GM23248 (cell line): Measurements from ENCODE around the gene XRCC5. TPM values are rescaled to one million over a fixed set of nuclear protein-coding genes. Genes with fewer than 3 reads are reported as not detected.

Source experiments
- DNase-seq: peaks from one replicate; pipeline ENCODE4 v3.0.0-alpha.2; 2015
- H2AFZ ChIP-seq: fragments of 200-600 bp; sonication (generic); 2 replicates; pipeline ENCODE4 v1.6.1; 2016; ENCODE audit warnings: antibody characterized with exemption
- H3F3A ChIP-seq: fragments of 200-600 bp; sonication (generic); 2 replicates; pipeline ENCODE4 v1.6.1; 2016; ENCODE audit warnings: mild to moderate bottlenecking, antibody characterized with exemption, mixed run types; ENCODE audit not compliant: insufficient read depth
- H3K27ac ChIP-seq: fragments of 200-600 bp; sonication (generic); 2 replicates; pipeline ENCODE4 v1.5.1; 2016; ENCODE audit warnings: mild to moderate bottlenecking
- H3K27me3 ChIP-seq: fragments of 200-600 bp; sonication (generic); replicated peaks from 2 replicates; pipeline ENCODE4 v1.6.1; 2016; ENCODE audit warnings: mild to moderate bottlenecking; ENCODE audit not compliant: insufficient read depth
- H3K36me3 ChIP-seq: fragments of 200-600 bp; sonication (generic); 2 replicates; pipeline ENCODE4 v1.6.1; 2016; ENCODE audit warnings: low read depth, mild to moderate bottlenecking
- H3K4me1 ChIP-seq: fragments of 200-600 bp; sonication (generic); 2 replicates; pipeline ENCODE4 v1.6.1; 2016; ENCODE audit warnings: mild to moderate bottlenecking; ENCODE audit not compliant: insufficient read depth
- H3K4me2 ChIP-seq: fragments of 200-600 bp; sonication (generic); one replicate; pipeline ENCODE4 v1.6.1; 2016; ENCODE audit warnings: mild to moderate bottlenecking; ENCODE audit not compliant: unreplicated experiment
- H3K4me3 ChIP-seq: fragments of 200-600 bp; sonication (generic); 2 replicates; pipeline ENCODE4 v1.5.1; 2016; ENCODE audit warnings: mild to moderate bottlenecking
- H3K79me2 ChIP-seq: fragments of 200-600 bp; sonication (generic); 2 replicates; pipeline ENCODE4 v1.6.1; 2016; ENCODE audit warnings: mild to moderate bottlenecking; ENCODE audit not compliant: insufficient read depth
- H3K9ac ChIP-seq: fragments of 200-600 bp; sonication (generic); 2 replicates; pipeline ENCODE4 v1.6.1; 2016; ENCODE audit warnings: mild to moderate bottlenecking
- H3K9me2 ChIP-seq: fragments of 200-600 bp; sonication (generic); 2 replicates; pipeline ENCODE4 v1.6.1; 2016; ENCODE audit warnings: mixed run types, mild to moderate bottlenecking, moderate library complexity; ENCODE audit not compliant: insufficient read depth
- H3K9me3 ChIP-seq: fragments of 200-600 bp; sonication (generic); one replicate; pipeline ENCODE4 v1.6.1; 2017; ENCODE audit warnings: low read depth
- H4K20me1 ChIP-seq: fragments of 200-600 bp; sonication (generic); 2 replicates; pipeline ENCODE4 v1.6.0; 2016; ENCODE audit not compliant: insufficient read depth
- EZH2 ChIP-seq: fragments of 200-600 bp; sonication (generic); IDR thresholded peaks from 2 replicates; pipeline ENCODE4 v1.6.1; 2018; ENCODE audit warnings: antibody characterized with exemption, mild to moderate bottlenecking; ENCODE audit not compliant: insufficient read depth, poor library complexity, severe bottlenecking
- EZH2phosphoT487 ChIP-seq: fragments of 200-600 bp; sonication (generic); IDR thresholded peaks from 2 replicates; pipeline ENCODE4 v1.6.1; 2018; ENCODE audit warnings: antibody characterized with exemption, moderate library complexity, mild to moderate bottlenecking, low read depth; ENCODE audit not compliant: insufficient read depth
- WGBS, 2 experiments: methylation state at CpG; one replicate each; pipeline ENCODE4 v1.1.6; 2015 to 2017; ENCODE audit warnings: low lambda C conversion rate in 2 of 2, low coverage in 1 of 2; ENCODE audit errors: missing lambda C conversion rate in 2 of 2; 5-methylcytosine and 5-hydroxymethylcytosine counted together
- in situ Hi-C: fragments of 300-500 bp; cut with MboI; formaldehyde crosslinking; loops from 2 replicates; pipeline ENCODE4 v1.15.0; 2020
- polyA plus RNA-seq: library from polyadenylated mRNA; unstranded; fragments of >200 nt; fragmentation: Nextera tagmentation; extraction: Ambion mirVana; gene quantifications from 2 replicates; pipeline ENCODE4 v1.2.1, GENCODE V29; 2016
- total RNA-seq: library from RNA; depleted of rRNA; stranded (reverse); fragments of >200 nt; shearing (Covaris generic); gene quantifications from 2 replicates; pipeline ENCODE4 v1.2.3, GENCODE V29; 2014

Gene XRCC5
- total and polyA plus RNA-seq, 2 experiments from 2014 or later, result 197 to 249 TPM

DNA sequence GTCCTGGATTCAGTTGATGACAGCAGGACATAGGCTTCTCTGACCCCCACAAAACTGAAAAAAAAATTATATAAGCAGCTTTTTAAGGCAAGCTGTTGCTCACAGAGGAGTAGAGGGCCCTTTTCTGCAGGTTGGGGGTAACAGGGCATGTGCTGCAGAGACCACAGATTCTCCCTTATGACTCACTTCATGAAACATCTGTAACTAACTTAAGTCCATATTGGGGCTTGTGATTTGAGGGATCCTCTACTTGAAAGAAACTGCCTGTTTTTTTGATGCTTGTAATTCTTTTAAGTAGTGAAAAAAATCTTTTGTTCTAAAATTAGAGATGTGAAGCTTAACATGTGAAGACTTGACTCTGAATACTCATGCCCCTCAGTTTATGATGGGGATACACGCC is 33.4 kb downstream of the XRCC5 start:
- Histone ChIP-seq H3F3A (peaks cover 38% of the 10 kb centered on the region), H3K36me3 (peaks cover 77% of the 10 kb centered on the region), H3K4me1 (peaks cover 11% of the 10 kb centered on the region), H3K79me2 (peaks cover 75% of the 10 kb centered on the region), H3K27me3 (no peaks in the 10 kb centered on the region), H4K20me1 (no peaks in the 10 kb centered on the region), H3K27ac (peak overlapping the region; percentile 16; the same call in 1 of the 2 replicates), H3K9ac (no peak overlapping the region), H3K9me2 (no peaks in the 10 kb centered on the region), H3K4me3 (no peak overlapping the region), H2AFZ (no peak overlapping the region), H3K9me3 (no peaks in the 10 kb centered on the region), H3K4me2 (no peak overlapping the region)
- TF ChIP-seq EZH2phosphoT487, result no peak
- DNase-seq, result peak; percentile 69
- in situ Hi-C loops, result no loop called here
- 100% methylated on average over 1 of the region's 1 CpG for WGBS, 2 experiments

- Histone ChIP-seq H3K9me3 (no peaks in the 10 kb centered on the region), H3K4me1 (peaks cover 13% of the 10 kb centered on the region), H3K79me2 (peaks cover 76% of the 10 kb centered on the region), H3F3A (peaks cover 43% of the 10 kb centered on the region), H3K9ac (no peak overlapping the region), H3K4me2 (no peak overlapping the region), H4K20me1 (no peaks in the 10 kb centered on the region), H3K27me3 (no peaks in the 10 kb centered on the region), H3K36me3 (peaks cover 75% of the 10 kb centered on the region), H2AFZ (no peak overlapping the region), H3K9me2 (no peaks in the 10 kb centered on the region), H3K4me3 (no peak overlapping the region), H3K27ac (no peak overlapping the region)
- in situ Hi-C loops, result no loop called here
- 96 to 97% methylated on average over 1 of the region's 1 CpG for WGBS, 2 experiments
- TF ChIP-seq EZH2phosphoT487 (no peak), EZH2 (no peak)
- DNase-seq, result no peak
Observed at GRCh38 chr2:216144372-216144771, 35.2 kb downstream of the XRCC5 start.

- H3K9me3 ChIP-seq, result no peaks in the 10 kb centered on the region
- H3K27ac ChIP-seq, result no peak overlapping the region
- in situ Hi-C loops, result no loop called here
- peaks cover 75% of the 10 kb centered on the region for H3K36me3 ChIP-seq
- H3K79me2 ChIP-seq, result peaks cover 76% of the 10 kb centered on the region
- no peaks in the 10 kb centered on the region for H4K20me1 ChIP-seq
- no peaks in the 10 kb centered on the region for H3K9me2 ChIP-seq
- H3K9ac ChIP-seq, result no peak overlapping the region
- H3K4me1 ChIP-seq, result peaks cover 18% of the 10 kb centered on the region
- H3K4me2 ChIP-seq, result no peak overlapping the region
- no peak for DNase-seq
- no peak overlapping the region for H2AFZ ChIP-seq
- H3F3A ChIP-seq, result peaks cover 43% of the 10 kb centered on the region
- TF ChIP-seq EZH2 (no peak), EZH2phosphoT487 (no peak)
- H3K4me3 ChIP-seq, result no peak overlapping the region
- WGBS, 2 experiments, result 89 to 93% methylated on average over 4 of the region's 4 CpGs
- H3K27me3 ChIP-seq, result no peaks in the 10 kb centered on the region
Observed at GRCh38 chr2:216144857-216145256, 35.7 kb downstream of the XRCC5 start.

GRCh38 chr2:216146573-216146972 is 37.4 kb downstream of the XRCC5 start:
- Histone ChIP-seq H3K9me3 (no peaks in the 10 kb centered on the region), H3K4me3 (no peak overlapping the region), H3K9me2 (no peaks in the 10 kb centered on the region), H3K27me3 (no peaks in the 10 kb centered on the region), H3F3A (peaks cover 51% of the 10 kb centered on the region), H3K79me2 (peaks cover 87% of the 10 kb centered on the region), H3K36me3 (peaks cover 77% of the 10 kb centered on the region), H3K9ac (no peak overlapping the region), H3K4me1 (peaks cover 20% of the 10 kb centered on the region), H3K4me2 (no peak overlapping the region), H2AFZ (no peak overlapping the region), H4K20me1 (no peaks in the 10 kb centered on the region), H3K27ac (no peak overlapping the region)
- 85 to 87% methylated on average over 4 of the region's 4 CpGs for WGBS, 2 experiments
- no peak for DNase-seq
- TF ChIP-seq EZH2 (no peak), EZH2phosphoT487 (no peak)
- in situ Hi-C loops, result no loop called here
